Thyroid gland (tissue), 4 donors: Measurements from ENCODE around the gene RREB1. TPM values are rescaled to one million over a fixed set of nuclear protein-coding genes. Genes with fewer than 3 reads are reported as not detected.

Experiments
- DNase-seq, 2 donors: peaks; one replicate each; pipeline ENCODE4 v3.0.0-alpha.2; 2019
- H3K27ac ChIP-seq, 3 donors: fragments of 200-600 bp; sonication (generic); 1 replicate in 2 of 3; 2 replicates in 1 of 3; pipeline ENCODE4 v1.5.1; 2016 to 2019; ENCODE audit warnings: mild to moderate bottlenecking in 1 of 3, moderate library complexity in 1 of 3
- H3K27me3 ChIP-seq: fragments of 200-600 bp; sonication (generic); one replicate; pipeline ENCODE4 v1.5.1; 2019
- H3K36me3 ChIP-seq, 2 donors: fragments of 200-600 bp; sonication (generic); one replicate each; pipeline ENCODE4 v1.5.1; 2016 to 2019
- H3K4me1 ChIP-seq, 2 donors: fragments of 200-600 bp; sonication (generic); one replicate each; pipeline ENCODE4 v1.5.1; 2017 to 2019
- H3K4me3 ChIP-seq, 3 donors: fragments of 200-600 bp; sonication (generic); replicated peaks in 1 of 3; 1 replicate in 2 of 3; 2 replicates in 1 of 3; pipeline ENCODE4 v1.5.1; 2016; ENCODE audit warnings: mild to moderate bottlenecking in 1 of 3
- H3K9me3 ChIP-seq: fragments of 200-600 bp; sonication (generic); one replicate; pipeline ENCODE4 v1.5.1; 2017
- CTCF ChIP-seq, 6 experiments: fragments of 200-600 bp in 3 of 6; fragments of 450-650 bp in 3 of 6; sonication (generic) in 3 of 6; IDR thresholded peaks; one replicate each; pipeline ENCODE4 v1.5.1; 2016 to 2019; ENCODE audit warnings: antibody characterized with exemption in 6 of 6, mild to moderate bottlenecking in 2 of 6, inconsistent platforms in 1 of 6, moderate library complexity in 1 of 6
- POLR2A ChIP-seq, 2 donors: fragments of 450-650 bp; IDR thresholded peaks; one replicate each; pipeline ENCODE4 v1.6.1; 2017; ENCODE audit warnings: antibody characterized with exemption in 2 of 2, mild to moderate bottlenecking in 2 of 2, moderate library complexity in 1 of 2
- WGBS, 2 donors: methylation state at CpG; one replicate each; pipeline ENCODE4 v1.1.5; 2017; 5-methylcytosine and 5-hydroxymethylcytosine counted together
- intact Hi-C: fragments of 100-400 bp; cut with DNase I; formaldehyde crosslinking; loops from one replicate; pipeline ENCODE4 v1.15.1; 2023
- total RNA-seq, 4 donors: library from RNA; depleted of rRNA; stranded (reverse); fragments of >200 nt; gene quantifications; one replicate each; pipeline ENCODE4 v1.2.3, GENCODE V29; 2016

Gene RREB1
- total RNA-seq, 4 donors from 2014 or later, result 48.0 to 91.3 (median 57.1) TPM

- no peak for TF ChIP-seq POLR2A (IDR thresholded peaks at IDR 0.05)
- no peak for TF ChIP-seq CTCF (IDR thresholded peaks at IDR 0.05)
- Histone ChIP-seq H3K27me3 (no peaks in the 10 kb centered on the region), H3K27ac (peak overlapping the region; percentile 34 to 90 (median 87)), H3K4me1 (peaks cover 45 to 50% of the 10 kb centered on the region in 2 donors), H3K9me3 (no peaks in the 10 kb centered on the region), H3K4me3 (no peak overlapping the region), H3K36me3 (peaks cover 0 to 4% of the 10 kb centered on the region in 2 donors)
- DNase-seq, result no peak
- intact Hi-C loops, result no loop called here
Observed at GRCh38 chr6:7202950-7203349, 95.2 kb downstream of the RREB1 start.

- Histone ChIP-seq H3K36me3 (peaks cover 0 to 4% of the 10 kb centered on the region in 2 donors), H3K9me3 (no peaks in the 10 kb centered on the region), H3K4me3 (no peak overlapping the region), H3K27me3 (no peaks in the 10 kb centered on the region), H3K27ac (peak overlapping the region; percentile 34 to 90 (median 87)), H3K4me1 (peaks cover 45 to 55% of the 10 kb centered on the region in 2 donors)
- 46 to 57% methylated on average over 8 of the region's 8 CpGs for WGBS, 2 donors
- intact Hi-C loops, result no loop called here
- TF ChIP-seq POLR2A (IDR thresholded peaks at IDR 0.05) (peak in 1 of 2 donors; percentile 62), CTCF (IDR thresholded peaks at IDR 0.05) (peak in 1 of 6 experiments; percentile 3)
- DNase-seq, result peak; percentile 84
Observed at GRCh38 chr6:7203939-7204338, 96.2 kb downstream of the RREB1 start.

GRCh38 chr6:7204726-7205125 is 97.0 kb downstream of the RREB1 start:
- 84 to 88% methylated on average over 3 of the region's 3 CpGs for WGBS, 2 donors
- Histone ChIP-seq H3K36me3 (peaks cover 0 to 4% of the 10 kb centered on the region in 2 donors), H3K9me3 (no peaks in the 10 kb centered on the region), H3K4me3 (no peak overlapping the region), H3K27ac (peak overlapping the region; percentile 36 to 90 (median 87)), H3K27me3 (no peaks in the 10 kb centered on the region), H3K4me1 (peaks cover 46 to 63% of the 10 kb centered on the region in 2 donors)
- intact Hi-C loops, result no loop called here
- no peak for DNase-seq
- TF ChIP-seq POLR2A (IDR thresholded peaks at IDR 0.05) (no peak), CTCF (IDR thresholded peaks at IDR 0.05) (no peak)

GRCh38 chr6:7207720-7208119 is 100.0 kb downstream of the RREB1 start:
- Histone ChIP-seq H3K4me3 (no peak overlapping the region), H3K36me3 (peaks cover 23 to 25% of the 10 kb centered on the region in 2 donors), H3K4me1 (peaks cover 29 to 42% of the 10 kb centered on the region in 2 donors), H3K27ac (no peak overlapping the region), H3K9me3 (no peaks in the 10 kb centered on the region), H3K27me3 (no peaks in the 10 kb centered on the region)
- intact Hi-C loops, result no loop called here
- TF ChIP-seq CTCF (IDR thresholded peaks at IDR 0.05) (no peak), POLR2A (IDR thresholded peaks at IDR 0.05) (no peak)
- no peak for DNase-seq
- 67 to 80% methylated on average over 4 of the region's 4 CpGs for WGBS, 2 donors

GRCh38 chr6:7213416-7213815 is 105.7 kb downstream of the RREB1 start:
- Histone ChIP-seq H3K27ac (no peak overlapping the region), H3K36me3 (peaks cover 42 to 57% of the 10 kb centered on the region in 2 donors), H3K9me3 (no peaks in the 10 kb centered on the region), H3K4me3 (no peak overlapping the region), H3K27me3 (no peaks in the 10 kb centered on the region), H3K4me1 (peaks cover 18 to 20% of the 10 kb centered on the region in 2 donors)
- TF ChIP-seq CTCF (IDR thresholded peaks at IDR 0.05) (no peak), POLR2A (IDR thresholded peaks at IDR 0.05) (no peak)
- WGBS, 2 donors, result 93 to 97% methylated on average over 2 of the region's 2 CpGs
- no peak for DNase-seq
- intact Hi-C loops, result no loop called here
